GM23338 (cell line): ENCODE results near the gene MRTFA. TPM values are rescaled to one million over a fixed set of nuclear protein-coding genes. Genes with fewer than 3 reads are reported as not detected.

Source experiments
- ATAC-seq: fragments of 200-7000 bp; cut with Tn5 transposase; 3 replicates; pipeline ENCODE4 v1.9.1; 2020
- DNase-seq: peaks from one replicate; pipeline ENCODE4 v3.0.0-alpha.2; 2015; ENCODE audit warnings: low spot score
- H2AFZ ChIP-seq: fragments of 200-600 bp; sonication (generic); 2 replicates; pipeline ENCODE4 v1.8.0; 2016; ENCODE audit warnings: antibody characterized with exemption, mild to moderate bottlenecking, moderate library complexity
- H3F3A ChIP-seq: fragments of 200-600 bp; sonication (generic); replicated peaks from 2 replicates; pipeline ENCODE4 v1.8.0; 2017; ENCODE audit warnings: antibody characterized with exemption, mixed run types, low read depth
- H3K27ac ChIP-seq: fragments of 200-600 bp; sonication (generic); 2 replicates; pipeline ENCODE4 v1.6.1; 2016; ENCODE audit warnings: low read depth
- H3K27me3 ChIP-seq: fragments of 200-600 bp; sonication (generic); 2 replicates; pipeline ENCODE4 v1.8.0; 2016; ENCODE audit warnings: mild to moderate bottlenecking, mixed run types, moderate library complexity; ENCODE audit not compliant: insufficient read depth
- H3K36me3 ChIP-seq: fragments of 200-600 bp; sonication (generic); 2 replicates; pipeline ENCODE4 v1.8.0; 2016; ENCODE audit warnings: mild to moderate bottlenecking; ENCODE audit not compliant: insufficient read depth
- H3K4me1 ChIP-seq: fragments of 200-600 bp; sonication (generic); 2 replicates; pipeline ENCODE4 v1.8.0; 2016; ENCODE audit warnings: mild to moderate bottlenecking, moderate library complexity; ENCODE audit not compliant: insufficient read depth
- H3K4me2 ChIP-seq: fragments of 200-600 bp; sonication (generic); 2 replicates; pipeline ENCODE4 v1.7.1; 2017; ENCODE audit warnings: mixed run types
- H3K4me3 ChIP-seq: fragments of 200-600 bp; sonication (generic); 2 replicates; pipeline ENCODE4 v1.6.1; 2016; ENCODE audit warnings: mixed run types
- H3K79me2 ChIP-seq: fragments of 200-600 bp; sonication (generic); replicated peaks from 2 replicates; pipeline ENCODE4 v1.8.0; 2017; ENCODE audit warnings: mild to moderate bottlenecking; ENCODE audit not compliant: insufficient read depth
- H3K9me2 ChIP-seq: fragments of 200-600 bp; sonication (generic); 2 replicates; pipeline ENCODE4 v1.8.0; 2017; ENCODE audit not compliant: insufficient read depth
- H4K20me1 ChIP-seq: fragments of 200-600 bp; sonication (generic); replicated peaks from 2 replicates; pipeline ENCODE4 v1.8.0; 2017; ENCODE audit warnings: mild to moderate bottlenecking; ENCODE audit not compliant: insufficient read depth
- H3K27ac Mint-ChIP-seq: 2 replicates; pipeline ENCODE4 v1.8.0; 2020; ENCODE audit warnings: inconsistent platforms, mild to moderate bottlenecking, moderate library complexity, mixed read lengths
- H3K27me3 Mint-ChIP-seq: 3 replicates; pipeline ENCODE4 v1.8.0; 2022; ENCODE audit warnings: low read depth, mild to moderate bottlenecking, moderate library complexity, mixed read lengths, inconsistent platforms; ENCODE audit not compliant: insufficient read depth, poor library complexity
- H3K36me3 Mint-ChIP-seq: 3 replicates; pipeline ENCODE4 v1.8.0; 2021; ENCODE audit warnings: low read depth, mild to moderate bottlenecking, inconsistent platforms, moderate library complexity, mixed read lengths
- H3K4me1 Mint-ChIP-seq: 3 replicates; pipeline ENCODE4 v1.8.0; 2020; ENCODE audit warnings: mild to moderate bottlenecking, inconsistent platforms, mixed read lengths
- H3K4me3 Mint-ChIP-seq: 3 replicates; pipeline ENCODE4 v1.8.0; 2021; ENCODE audit warnings: moderate library complexity, mild to moderate bottlenecking, inconsistent platforms, mixed read lengths
- H3K9me3 Mint-ChIP-seq: 3 replicates; pipeline ENCODE4 v1.8.0; 2020; ENCODE audit warnings: moderate library complexity, mild to moderate bottlenecking, inconsistent platforms, mixed read lengths
- CREB1 ChIP-seq: fragments of 250-450 bp; sonication (Bioruptor Pico); IDR thresholded peaks from 2 replicates; pipeline ENCODE4 v1.5.0; 2020; ENCODE audit warnings: low read depth, mild to moderate bottlenecking, moderate library complexity
- CTCF ChIP-seq, 2 experiments: fragments of 200-600 bp in 1 of 2; sonication (generic) in 1 of 2; conservative IDR thresholded peaks; 2 replicates each; pipeline versions ENCODE4 v1.5.1 to v1.6.1; 2016 to 2017; ENCODE audit warnings: antibody characterized with exemption in 2 of 2, low read depth in 2 of 2, mild to moderate bottlenecking in 2 of 2, moderate library complexity in 1 of 2
- EZH2 ChIP-seq: fragments of 200-600 bp; sonication (generic); IDR thresholded peaks from one replicate; pipeline ENCODE4 v1.8.0; 2017; ENCODE audit warnings: antibody characterized with exemption, mild to moderate bottlenecking, low read depth; ENCODE audit not compliant: unreplicated experiment
- EZH2phosphoT487 ChIP-seq: fragments of 200-600 bp; sonication (generic); IDR thresholded peaks from one replicate; pipeline ENCODE4 v1.8.1; 2018; ENCODE audit warnings: antibody characterized with exemption; ENCODE audit not compliant: unreplicated experiment
- JUNB ChIP-seq: IDR thresholded peaks from one replicate; pipeline ENCODE4 v1.6.1; 2016; ENCODE audit warnings: antibody characterized with exemption; ENCODE audit not compliant: unreplicated experiment
- NANOG ChIP-seq: IDR thresholded peaks from 2 replicates; pipeline ENCODE4 v1.6.1; 2016; ENCODE audit warnings: antibody characterized with exemption, borderline replicate concordance
- POLR2AphosphoS5 ChIP-seq: IDR thresholded peaks from 2 replicates; pipeline ENCODE4 v1.6.1; 2016; ENCODE audit warnings: antibody characterized with exemption, low read depth
- STAT1 ChIP-seq: IDR thresholded peaks from one replicate; pipeline ENCODE4 v1.6.1; 2016; ENCODE audit warnings: antibody characterized with exemption; ENCODE audit not compliant: unreplicated experiment
- ZNF114 ChIP-seq: fragments of 250-450 bp; sonication (Bioruptor Pico); IDR thresholded peaks from 2 replicates; pipeline ENCODE4 v1.5.0; 2020; ENCODE audit warnings: mild to moderate bottlenecking, moderate library complexity
- ZNF331 ChIP-seq: fragments of 250-450 bp; sonication (Bioruptor Pico); IDR thresholded peaks from 2 replicates; pipeline ENCODE4 v1.5.0; 2020; ENCODE audit warnings: low read depth, mild to moderate bottlenecking, moderate library complexity
- polyA plus RNA-seq: library from polyadenylated mRNA; unstranded; fragments of >200 nt; fragmentation: Nextera tagmentation; extraction: Ambion mirVana; gene quantifications from 2 replicates; pipeline ENCODE4 v1.2.1, GENCODE V29; 2016
- total RNA-seq: library from RNA; depleted of rRNA; stranded (reverse); fragments of >200 nt; shearing (Covaris generic); gene quantifications from 2 replicates; pipeline ENCODE4 v1.2.3, GENCODE V29; 2014
- TF ChIP-seq, protein P1 (sequence below): IDR thresholded peaks from one replicate; pipeline ENCODE4 v1.6.1; 2018; ENCODE audit warnings: antibody characterized with exemption; ENCODE audit not compliant: unreplicated experiment
- TF ChIP-seq, protein P2 (sequence below): fragments of 250-450 bp; sonication (Bioruptor Pico); IDR thresholded peaks from 2 replicates; pipeline ENCODE4 v1.5.0; 2020; ENCODE audit warnings: mild to moderate bottlenecking, moderate library complexity
- TF ChIP-seq, protein P3 (sequence below): IDR thresholded peaks from 2 replicates; pipeline ENCODE4 v1.6.1; 2016; ENCODE audit warnings: antibody characterized with exemption

The MRTFA gene
- total and polyA plus RNA-seq, 2 experiments from 2014 or later = 18.1 to 92.4 TPM

DNA sequence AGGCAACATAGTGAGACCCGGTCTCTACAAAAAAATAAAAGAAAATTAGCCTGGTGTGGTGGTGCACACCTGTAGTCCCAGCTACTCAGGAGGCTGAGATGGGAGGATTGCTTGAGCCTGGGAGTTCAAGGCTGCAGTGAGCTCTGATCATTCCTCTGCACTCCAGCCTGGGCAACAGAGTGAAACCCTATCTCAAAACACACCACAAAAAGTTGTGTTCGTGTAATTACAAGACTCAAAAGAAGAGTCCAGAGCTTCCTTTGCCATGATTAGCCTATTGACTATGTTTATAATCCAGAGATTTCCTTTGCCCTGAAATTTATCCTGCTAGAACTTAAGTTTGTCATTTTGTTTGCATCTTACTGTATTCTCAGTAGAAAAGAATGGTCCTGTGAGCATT, 245.1 kb downstream of the MRTFA start:
- Mint-ChIP-seq H3K36me3 (peaks cover 3% of the 10 kb centered on the region; the same call in 2 of the 3 replicates), H3K9me3 (no peaks in the 10 kb centered on the region), H3K4me3 (no peak overlapping the region), H3K27me3 (no peaks in the 10 kb centered on the region), H3K27ac (no peak overlapping the region), H3K4me1 (no peaks in the 10 kb centered on the region; the same call in 1 of the 3 replicates)
- H2AFZ ChIP-seq = no peak overlapping the region
- no peaks in the 10 kb centered on the region for H3K27me3 ChIP-seq
- no peak overlapping the region for H3K4me2 ChIP-seq
- H3K4me1 ChIP-seq = no peaks in the 10 kb centered on the region
- H3K79me2 ChIP-seq = peaks cover 5% of the 10 kb centered on the region; the same call in 1 of the 2 replicates
- no peak for ATAC-seq
- no peak overlapping the region for H3K4me3 ChIP-seq
- peaks cover 5% of the 10 kb centered on the region for H4K20me1 ChIP-seq
- no peak for DNase-seq
- 0 out of 2 replicates have a peak, but pooled peaks cover 3% of the 10 kb centered on the region for H3K36me3 ChIP-seq
- TF ChIP-seq EZH2phosphoT487 (no peak), STAT1 (no peak), NANOG (no peak), EZH2 (no peak), CTCF (conservative IDR thresholded peaks at IDR 0.05; ENCODE audit: low read depth in 2 of 2) (no peak), ZNF114 (CRISPR knock-in tag) (no peak), JUNB (no peak), CREB1 (CRISPR knock-in tag) (no peak), ZNF331 (no peak), POLR2AphosphoS5 (no peak)
- TF ChIP-seq, protein P1, sequence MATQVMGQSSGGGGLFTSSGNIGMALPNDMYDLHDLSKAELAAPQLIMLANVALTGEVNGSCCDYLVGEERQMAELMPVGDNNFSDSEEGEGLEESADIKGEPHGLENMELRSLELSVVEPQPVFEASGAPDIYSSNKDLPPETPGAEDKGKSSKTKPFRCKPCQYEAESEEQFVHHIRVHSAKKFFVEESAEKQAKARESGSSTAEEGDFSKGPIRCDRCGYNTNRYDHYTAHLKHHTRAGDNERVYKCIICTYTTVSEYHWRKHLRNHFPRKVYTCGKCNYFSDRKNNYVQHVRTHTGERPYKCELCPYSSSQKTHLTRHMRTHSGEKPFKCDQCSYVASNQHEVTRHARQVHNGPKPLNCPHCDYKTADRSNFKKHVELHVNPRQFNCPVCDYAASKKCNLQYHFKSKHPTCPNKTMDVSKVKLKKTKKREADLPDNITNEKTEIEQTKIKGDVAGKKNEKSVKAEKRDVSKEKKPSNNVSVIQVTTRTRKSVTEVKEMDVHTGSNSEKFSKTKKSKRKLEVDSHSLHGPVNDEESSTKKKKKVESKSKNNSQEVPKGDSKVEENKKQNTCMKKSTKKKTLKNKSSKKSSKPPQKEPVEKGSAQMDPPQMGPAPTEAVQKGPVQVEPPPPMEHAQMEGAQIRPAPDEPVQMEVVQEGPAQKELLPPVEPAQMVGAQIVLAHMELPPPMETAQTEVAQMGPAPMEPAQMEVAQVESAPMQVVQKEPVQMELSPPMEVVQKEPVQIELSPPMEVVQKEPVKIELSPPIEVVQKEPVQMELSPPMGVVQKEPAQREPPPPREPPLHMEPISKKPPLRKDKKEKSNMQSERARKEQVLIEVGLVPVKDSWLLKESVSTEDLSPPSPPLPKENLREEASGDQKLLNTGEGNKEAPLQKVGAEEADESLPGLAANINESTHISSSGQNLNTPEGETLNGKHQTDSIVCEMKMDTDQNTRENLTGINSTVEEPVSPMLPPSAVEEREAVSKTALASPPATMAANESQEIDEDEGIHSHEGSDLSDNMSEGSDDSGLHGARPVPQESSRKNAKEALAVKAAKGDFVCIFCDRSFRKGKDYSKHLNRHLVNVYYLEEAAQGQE = no peak
- TF ChIP-seq, protein P2, sequence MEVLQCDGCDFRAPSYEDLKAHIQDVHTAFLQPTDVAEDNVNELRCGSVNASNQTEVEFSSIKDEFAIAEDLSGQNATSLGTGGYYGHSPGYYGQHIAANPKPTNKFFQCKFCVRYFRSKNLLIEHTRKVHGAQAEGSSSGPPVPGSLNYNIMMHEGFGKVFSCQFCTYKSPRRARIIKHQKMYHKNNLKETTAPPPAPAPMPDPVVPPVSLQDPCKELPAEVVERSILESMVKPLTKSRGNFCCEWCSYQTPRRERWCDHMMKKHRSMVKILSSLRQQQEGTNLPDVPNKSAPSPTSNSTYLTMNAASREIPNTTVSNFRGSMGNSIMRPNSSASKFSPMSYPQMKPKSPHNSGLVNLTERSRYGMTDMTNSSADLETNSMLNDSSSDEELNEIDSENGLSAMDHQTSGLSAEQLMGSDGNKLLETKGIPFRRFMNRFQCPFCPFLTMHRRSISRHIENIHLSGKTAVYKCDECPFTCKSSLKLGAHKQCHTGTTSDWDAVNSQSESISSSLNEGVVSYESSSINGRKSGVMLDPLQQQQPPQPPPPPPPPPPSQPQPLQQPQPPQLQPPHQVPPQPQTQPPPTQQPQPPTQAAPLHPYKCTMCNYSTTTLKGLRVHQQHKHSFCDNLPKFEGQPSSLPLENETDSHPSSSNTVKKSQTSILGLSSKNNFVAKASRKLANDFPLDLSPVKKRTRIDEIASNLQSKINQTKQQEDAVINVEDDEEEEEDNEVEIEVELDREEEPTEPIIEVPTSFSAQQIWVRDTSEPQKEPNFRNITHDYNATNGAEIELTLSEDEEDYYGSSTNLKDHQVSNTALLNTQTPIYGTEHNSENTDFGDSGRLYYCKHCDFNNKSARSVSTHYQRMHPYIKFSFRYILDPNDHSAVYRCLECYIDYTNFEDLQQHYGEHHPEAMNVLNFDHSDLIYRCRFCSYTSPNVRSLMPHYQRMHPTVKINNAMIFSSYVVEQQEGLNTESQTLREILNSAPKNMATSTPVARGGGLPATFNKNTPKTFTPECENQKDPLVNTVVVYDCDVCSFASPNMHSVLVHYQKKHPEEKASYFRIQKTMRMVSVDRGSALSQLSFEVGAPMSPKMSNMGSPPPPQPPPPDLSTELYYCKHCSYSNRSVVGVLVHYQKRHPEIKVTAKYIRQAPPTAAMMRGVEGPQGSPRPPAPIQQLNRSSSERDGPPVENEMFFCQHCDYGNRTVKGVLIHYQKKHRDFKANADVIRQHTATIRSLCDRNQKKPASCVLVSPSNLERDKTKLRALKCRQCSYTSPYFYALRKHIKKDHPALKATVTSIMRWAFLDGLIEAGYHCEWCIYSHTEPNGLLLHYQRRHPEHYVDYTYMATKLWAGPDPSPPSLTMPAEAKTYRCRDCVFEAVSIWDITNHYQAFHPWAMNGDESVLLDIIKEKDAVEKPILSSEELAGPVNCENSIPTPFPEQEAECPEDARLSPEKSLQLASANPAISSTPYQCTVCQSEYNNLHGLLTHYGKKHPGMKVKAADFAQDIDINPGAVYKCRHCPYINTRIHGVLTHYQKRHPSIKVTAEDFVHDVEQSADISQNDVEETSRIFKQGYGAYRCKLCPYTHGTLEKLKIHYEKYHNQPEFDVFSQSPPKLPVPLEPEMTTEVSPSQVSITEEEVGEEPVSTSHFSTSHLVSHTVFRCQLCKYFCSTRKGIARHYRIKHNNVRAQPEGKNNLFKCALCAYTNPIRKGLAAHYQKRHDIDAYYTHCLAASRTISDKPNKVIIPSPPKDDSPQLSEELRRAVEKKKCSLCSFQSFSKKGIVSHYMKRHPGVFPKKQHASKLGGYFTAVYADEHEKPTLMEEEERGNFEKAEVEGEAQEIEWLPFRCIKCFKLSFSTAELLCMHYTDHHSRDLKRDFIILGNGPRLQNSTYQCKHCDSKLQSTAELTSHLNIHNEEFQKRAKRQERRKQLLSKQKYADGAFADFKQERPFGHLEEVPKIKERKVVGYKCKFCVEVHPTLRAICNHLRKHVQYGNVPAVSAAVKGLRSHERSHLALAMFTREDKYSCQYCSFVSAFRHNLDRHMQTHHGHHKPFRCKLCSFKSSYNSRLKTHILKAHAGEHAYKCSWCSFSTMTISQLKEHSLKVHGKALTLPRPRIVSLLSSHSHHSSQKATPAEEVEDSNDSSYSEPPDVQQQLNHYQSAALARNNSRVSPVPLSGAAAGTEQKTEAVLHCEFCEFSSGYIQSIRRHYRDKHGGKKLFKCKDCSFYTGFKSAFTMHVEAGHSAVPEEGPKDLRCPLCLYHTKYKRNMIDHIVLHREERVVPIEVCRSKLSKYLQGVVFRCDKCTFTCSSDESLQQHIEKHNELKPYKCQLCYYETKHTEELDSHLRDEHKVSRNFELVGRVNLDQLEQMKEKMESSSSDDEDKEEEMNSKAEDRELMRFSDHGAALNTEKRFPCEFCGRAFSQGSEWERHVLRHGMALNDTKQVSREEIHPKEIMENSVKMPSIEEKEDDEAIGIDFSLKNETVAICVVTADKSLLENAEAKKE (CRISPR knock-in tag) = no peak
- TF ChIP-seq, protein P3, sequence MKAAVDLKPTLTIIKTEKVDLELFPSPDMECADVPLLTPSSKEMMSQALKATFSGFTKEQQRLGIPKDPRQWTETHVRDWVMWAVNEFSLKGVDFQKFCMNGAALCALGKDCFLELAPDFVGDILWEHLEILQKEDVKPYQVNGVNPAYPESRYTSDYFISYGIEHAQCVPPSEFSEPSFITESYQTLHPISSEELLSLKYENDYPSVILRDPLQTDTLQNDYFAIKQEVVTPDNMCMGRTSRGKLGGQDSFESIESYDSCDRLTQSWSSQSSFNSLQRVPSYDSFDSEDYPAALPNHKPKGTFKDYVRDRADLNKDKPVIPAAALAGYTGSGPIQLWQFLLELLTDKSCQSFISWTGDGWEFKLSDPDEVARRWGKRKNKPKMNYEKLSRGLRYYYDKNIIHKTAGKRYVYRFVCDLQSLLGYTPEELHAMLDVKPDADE = no peak
- H3K27ac ChIP-seq = peak overlapping the region; percentile 59; the same call in 1 of the 2 replicates
- H3K9me2 ChIP-seq = no peaks in the 10 kb centered on the region
- H3F3A ChIP-seq = 0 out of 2 replicates have a peak, but pooled peaks cover 3% of the 10 kb centered on the region
